GM12892 (cell line): ENCODE measurements around the gene EPB41L4A.

Experiments
- POLR2A ChIP-seq: IDR thresholded peaks from 2 replicates; pipeline ENCODE4 v1.6.1; 2011; ENCODE audit warnings: low read depth, low read length, control low read depth
- POLR2AphosphoS5 ChIP-seq: IDR thresholded peaks from 2 replicates; pipeline ENCODE4 v1.6.1; 2011; ENCODE audit warnings: low read depth, low read length, control low read depth
- TAF1 ChIP-seq: IDR thresholded peaks from 2 replicates; pipeline ENCODE4 v1.6.1; 2011; ENCODE audit warnings: low read depth, mild to moderate bottlenecking, control low read depth, low read length, borderline replicate concordance

GRCh38 chr5:112306956-112307355 is 112.1 kb downstream of the EPB41L4A start:
- TF ChIP-seq TAF1 (no peak), POLR2AphosphoS5 (no peak), POLR2A (no peak)
